ENCODE measurements around the gene EFR3B. TPM values are rescaled to one million over a fixed set of nuclear protein-coding genes. Genes with fewer than 3 reads are reported as not detected.

Gene EFR3B
- total RNA-seq, 1 donor from 2014 or later: 14.7 TPM

- H3K9me3 ChIP-seq (ENCODE audit: insufficient read depth, low read depth, low read length): no peaks in the 10 kb centered on the region
- no peak overlapping the region for H3K27ac Mint-ChIP-seq (ENCODE audit: unreplicated experiment)
- peaks cover 13% of the 10 kb centered on the region for H4K20me1 ChIP-seq (ENCODE audit: insufficient read depth, low read length)
- TF ChIP-seq EZH2 (IDR thresholded peaks at IDR 0.05; ENCODE audit: insufficient read depth, low read length): no peak
- TF ChIP-seq, protein P1, sequence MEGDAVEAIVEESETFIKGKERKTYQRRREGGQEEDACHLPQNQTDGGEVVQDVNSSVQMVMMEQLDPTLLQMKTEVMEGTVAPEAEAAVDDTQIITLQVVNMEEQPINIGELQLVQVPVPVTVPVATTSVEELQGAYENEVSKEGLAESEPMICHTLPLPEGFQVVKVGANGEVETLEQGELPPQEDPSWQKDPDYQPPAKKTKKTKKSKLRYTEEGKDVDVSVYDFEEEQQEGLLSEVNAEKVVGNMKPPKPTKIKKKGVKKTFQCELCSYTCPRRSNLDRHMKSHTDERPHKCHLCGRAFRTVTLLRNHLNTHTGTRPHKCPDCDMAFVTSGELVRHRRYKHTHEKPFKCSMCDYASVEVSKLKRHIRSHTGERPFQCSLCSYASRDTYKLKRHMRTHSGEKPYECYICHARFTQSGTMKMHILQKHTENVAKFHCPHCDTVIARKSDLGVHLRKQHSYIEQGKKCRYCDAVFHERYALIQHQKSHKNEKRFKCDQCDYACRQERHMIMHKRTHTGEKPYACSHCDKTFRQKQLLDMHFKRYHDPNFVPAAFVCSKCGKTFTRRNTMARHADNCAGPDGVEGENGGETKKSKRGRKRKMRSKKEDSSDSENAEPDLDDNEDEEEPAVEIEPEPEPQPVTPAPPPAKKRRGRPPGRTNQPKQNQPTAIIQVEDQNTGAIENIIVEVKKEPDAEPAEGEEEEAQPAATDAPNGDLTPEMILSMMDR (IDR thresholded peaks at IDR 0.05; ENCODE audit: insufficient read depth, low read depth, low read length): no peak
- FAIRE-seq: no peak
- DNase-seq (ENCODE audit: low read depth): no peak
- H3K4me2 ChIP-seq (ENCODE audit: low read length): no peak overlapping the region
- H3K4me1 Mint-ChIP-seq (ENCODE audit: low read depth, unreplicated experiment): peaks cover 14% of the 10 kb centered on the region
- no peak overlapping the region for H3K9ac ChIP-seq (ENCODE audit: low read length)
- H3K4me1 ChIP-seq (ENCODE audit: insufficient read depth, low read length): peaks cover 3% of the 10 kb centered on the region
- peaks cover 1% of the 10 kb centered on the region for H3K27me3 Mint-ChIP-seq (ENCODE audit: low read depth, unreplicated experiment)
- no peak overlapping the region for H3K27ac ChIP-seq (ENCODE audit: low read depth, low read length)
- H3K27me3 ChIP-seq (ENCODE audit: insufficient read depth, low read length): peaks cover 21% of the 10 kb centered on the region
- no peaks in the 10 kb centered on the region for H3K79me2 ChIP-seq (ENCODE audit: insufficient read depth, low read length)
- no peak overlapping the region for H3K4me3 ChIP-seq (ENCODE audit: insufficient read depth, low read depth, low read length)
- H3K9me3 Mint-ChIP-seq (ENCODE audit: unreplicated experiment): no peaks in the 10 kb centered on the region
- no peak overlapping the region for H3K4me3 Mint-ChIP-seq (ENCODE audit: unreplicated experiment)
- H3K36me3 ChIP-seq (ENCODE audit: insufficient read depth, low read length): no peaks in the 10 kb centered on the region
- no peak overlapping the region for H2AFZ ChIP-seq (ENCODE audit: low read depth, low read length)
- peaks cover 12% of the 10 kb centered on the region for H3K36me3 Mint-ChIP-seq (ENCODE audit: low read depth, unreplicated experiment)
Measured at GRCh38 chr2:25073025-25073424, 31.1 kb downstream of the EFR3B start.

GRCh38 chr2:25073914-25074313 is 32.0 kb downstream of the EFR3B start:
- Histone ChIP-seq H3K4me3 (ENCODE audit: insufficient read depth, low read depth, low read length) (no peak overlapping the region), H3K27ac (ENCODE audit: low read depth, low read length) (no peak overlapping the region), H3K27me3 (ENCODE audit: insufficient read depth, low read length) (peaks cover 21% of the 10 kb centered on the region), H4K20me1 (ENCODE audit: insufficient read depth, low read length) (peaks cover 19% of the 10 kb centered on the region), H3K9me3 (ENCODE audit: insufficient read depth, low read depth, low read length) (no peaks in the 10 kb centered on the region), H3K4me1 (ENCODE audit: insufficient read depth, low read length) (peaks cover 10% of the 10 kb centered on the region), H3K79me2 (ENCODE audit: insufficient read depth, low read length) (no peaks in the 10 kb centered on the region), H3K4me2 (ENCODE audit: low read length) (no peak overlapping the region), H2AFZ (ENCODE audit: low read depth, low read length) (no peak overlapping the region), H3K36me3 (ENCODE audit: insufficient read depth, low read length) (no peaks in the 10 kb centered on the region), H3K9ac (ENCODE audit: low read length) (no peak overlapping the region)
- DNase-seq (ENCODE audit: low read depth) (no peak), FAIRE-seq (no peak)
- Mint-ChIP-seq H3K27ac (ENCODE audit: unreplicated experiment) (no peak overlapping the region), H3K27me3 (ENCODE audit: low read depth, unreplicated experiment) (peaks cover 1% of the 10 kb centered on the region), H3K36me3 (ENCODE audit: low read depth, unreplicated experiment) (peaks cover 12% of the 10 kb centered on the region), H3K9me3 (ENCODE audit: unreplicated experiment) (no peaks in the 10 kb centered on the region), H3K4me1 (ENCODE audit: low read depth, unreplicated experiment) (peaks cover 23% of the 10 kb centered on the region), H3K4me3 (ENCODE audit: unreplicated experiment) (no peak overlapping the region)
- no peak for TF ChIP-seq EZH2 (IDR thresholded peaks at IDR 0.05; ENCODE audit: insufficient read depth, low read length)
- TF ChIP-seq, protein P1 (IDR thresholded peaks at IDR 0.05; ENCODE audit: insufficient read depth, low read depth, low read length): no peak

DNA sequence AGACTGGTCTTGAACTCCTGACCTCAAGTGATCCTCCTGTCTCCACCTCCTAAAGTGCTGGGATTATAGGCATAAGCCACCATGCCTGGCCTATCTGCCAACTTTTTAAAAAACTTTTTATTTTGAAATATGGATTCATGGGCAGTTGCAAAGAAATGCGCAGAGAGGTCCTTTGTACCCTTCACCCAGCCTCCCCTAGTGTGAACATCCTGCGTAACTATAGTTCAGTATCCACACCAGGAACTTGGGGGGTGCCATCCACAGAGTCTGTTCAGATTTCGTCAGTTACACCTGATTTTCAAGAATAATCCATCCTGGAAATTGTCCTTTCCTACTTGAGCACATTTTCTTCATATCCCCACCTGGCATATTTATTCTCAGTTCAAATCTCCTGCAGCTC is 33.0 kb downstream of the EFR3B start:
- Mint-ChIP-seq H3K36me3 (ENCODE audit: low read depth, unreplicated experiment) (peaks cover 12% of the 10 kb centered on the region), H3K9me3 (ENCODE audit: unreplicated experiment) (no peaks in the 10 kb centered on the region), H3K27me3 (ENCODE audit: low read depth, unreplicated experiment) (peaks cover 1% of the 10 kb centered on the region), H3K4me3 (ENCODE audit: unreplicated experiment) (no peak overlapping the region), H3K27ac (ENCODE audit: unreplicated experiment) (no peak overlapping the region), H3K4me1 (ENCODE audit: low read depth, unreplicated experiment) (peaks cover 27% of the 10 kb centered on the region)
- H3K9ac ChIP-seq (ENCODE audit: low read length): no peak overlapping the region
- no peaks in the 10 kb centered on the region for H3K79me2 ChIP-seq (ENCODE audit: insufficient read depth, low read length)
- FAIRE-seq (no peak), DNase-seq (ENCODE audit: low read depth) (no peak)
- H3K27ac ChIP-seq (ENCODE audit: low read depth, low read length): no peak overlapping the region
- no peaks in the 10 kb centered on the region for H3K36me3 ChIP-seq (ENCODE audit: insufficient read depth, low read length)
- TF ChIP-seq EZH2 (IDR thresholded peaks at IDR 0.05; ENCODE audit: insufficient read depth, low read length): no peak
- TF ChIP-seq, protein P1 (IDR thresholded peaks at IDR 0.05; ENCODE audit: insufficient read depth, low read depth, low read length): no peak
- peaks cover 12% of the 10 kb centered on the region for H3K4me1 ChIP-seq (ENCODE audit: insufficient read depth, low read length)
- H3K27me3 ChIP-seq (ENCODE audit: insufficient read depth, low read length): peaks cover 24% of the 10 kb centered on the region
- no peak overlapping the region for H2AFZ ChIP-seq (ENCODE audit: low read depth, low read length)
- H4K20me1 ChIP-seq (ENCODE audit: insufficient read depth, low read length): peaks cover 25% of the 10 kb centered on the region
- H3K4me2 ChIP-seq (ENCODE audit: low read length): no peak overlapping the region
- H3K4me3 ChIP-seq (ENCODE audit: insufficient read depth, low read depth, low read length): no peak overlapping the region
- no peaks in the 10 kb centered on the region for H3K9me3 ChIP-seq (ENCODE audit: insufficient read depth, low read depth, low read length)
